B cell (primary cell): ENCODE results near the gene PKNOX2.

Experiments
- CTCF ChIP-seq: fragments of 200-600 bp; IDR thresholded peaks from one replicate; pipeline ENCODE4 v1.8.0; 2022; ENCODE audit warnings: antibody characterized with exemption, mild to moderate bottlenecking
- EZH2 ChIP-seq: IDR thresholded peaks from 2 replicates; pipeline ENCODE4 v1.6.1; 2012; ENCODE audit warnings: borderline replicate concordance, low read depth, mild to moderate bottlenecking, moderate library complexity, low read length; ENCODE audit not compliant: insufficient read depth, poor library complexity, severe bottlenecking

- TF ChIP-seq CTCF (no peak), EZH2 (no peak)
Measured at GRCh38 chr11:125242141-125242775, 77.7 kb downstream of the PKNOX2 start.
